Measurements from ENCODE around the gene NHERF2. TPM values are rescaled to one million over a fixed set of nuclear protein-coding genes. Genes with fewer than 3 reads are reported as not detected.
A peak's percentile ranks its signal among the peaks of the same experiment; 100 is the strongest.

Gene NHERF2
- total RNA-seq, 3 donors from 2014 or later, result 54.5 to 65.4 (median 60.0) TPM

GRCh38 chr16:2025251-2025650 lies 1.5 kb upstream of the NHERF2 start:
- ATAC-seq, result no peak
- TF ChIP-seq, protein P1, sequence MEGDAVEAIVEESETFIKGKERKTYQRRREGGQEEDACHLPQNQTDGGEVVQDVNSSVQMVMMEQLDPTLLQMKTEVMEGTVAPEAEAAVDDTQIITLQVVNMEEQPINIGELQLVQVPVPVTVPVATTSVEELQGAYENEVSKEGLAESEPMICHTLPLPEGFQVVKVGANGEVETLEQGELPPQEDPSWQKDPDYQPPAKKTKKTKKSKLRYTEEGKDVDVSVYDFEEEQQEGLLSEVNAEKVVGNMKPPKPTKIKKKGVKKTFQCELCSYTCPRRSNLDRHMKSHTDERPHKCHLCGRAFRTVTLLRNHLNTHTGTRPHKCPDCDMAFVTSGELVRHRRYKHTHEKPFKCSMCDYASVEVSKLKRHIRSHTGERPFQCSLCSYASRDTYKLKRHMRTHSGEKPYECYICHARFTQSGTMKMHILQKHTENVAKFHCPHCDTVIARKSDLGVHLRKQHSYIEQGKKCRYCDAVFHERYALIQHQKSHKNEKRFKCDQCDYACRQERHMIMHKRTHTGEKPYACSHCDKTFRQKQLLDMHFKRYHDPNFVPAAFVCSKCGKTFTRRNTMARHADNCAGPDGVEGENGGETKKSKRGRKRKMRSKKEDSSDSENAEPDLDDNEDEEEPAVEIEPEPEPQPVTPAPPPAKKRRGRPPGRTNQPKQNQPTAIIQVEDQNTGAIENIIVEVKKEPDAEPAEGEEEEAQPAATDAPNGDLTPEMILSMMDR (IDR thresholded peaks at IDR 0.05), result no peak
- DNase-seq, result peak in 2 of 3 donors; percentile 33 to 52
- intact Hi-C loops (cut with DNase I, micrococcal nuclease), result loop anchor here (10.0 kb wide), 2 partner anchors 120 to 130 kb away; partner anchors contain the start of genes RAB26 (in 1 of the 2) and TRAF7 (in 1 of the 2)
- Histone ChIP-seq H3K36me3 (ENCODE audit: low read depth) (no peaks in the 10 kb centered on the region), H3K9me3 (no peaks in the 10 kb centered on the region), H3K4me1 (ENCODE audit: low read depth) (peaks cover 29% of the 10 kb centered on the region), H3K4me3 (no peak overlapping the region)

DNA sequence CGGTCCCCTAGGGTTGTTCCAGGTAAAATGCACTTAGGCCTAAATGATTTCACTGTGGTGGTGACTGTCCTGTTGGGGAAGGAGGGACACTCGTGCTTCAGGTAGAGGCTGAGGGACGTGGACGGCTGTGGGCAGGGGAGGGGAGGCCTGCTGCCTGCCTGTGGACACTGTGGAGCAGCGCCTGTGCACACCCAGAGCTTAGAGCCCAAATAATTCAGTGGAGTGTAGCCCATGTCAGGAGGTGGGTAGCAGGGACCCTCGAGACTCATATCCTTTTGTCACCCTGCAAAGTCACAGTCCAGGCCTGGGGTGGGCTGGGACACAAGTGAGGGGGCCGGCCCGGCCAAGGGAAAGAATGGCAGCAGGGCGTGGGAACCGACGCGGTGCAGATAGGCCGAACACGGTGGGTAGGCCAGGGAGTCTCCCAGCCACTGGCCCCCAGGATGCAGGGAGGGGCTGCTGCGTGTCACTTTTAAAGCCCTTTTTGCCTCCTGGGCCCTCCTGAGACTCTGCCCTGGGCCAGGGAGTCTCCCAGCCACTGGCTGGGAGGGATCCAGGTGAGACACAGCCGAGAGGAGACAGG lies 733 bp upstream of the NHERF2 start:
- intact Hi-C loops (cut with DNase I, micrococcal nuclease), result loop anchor here (10.0 kb wide), 2 partner anchors 119 to 129 kb away; partner anchors contain the start of genes RAB26 (in 1 of the 2) and TRAF7 (in 1 of the 2)
- DNase-seq (peak in 1 of 3 donors; percentile 54), ATAC-seq (no peak)
- TF ChIP-seq, protein P1 (IDR thresholded peaks at IDR 0.05), result no peak
- H3K4me1 ChIP-seq (ENCODE audit: low read depth), result peaks cover 23% of the 10 kb centered on the region
- no peak overlapping the region for H3K4me3 ChIP-seq
- H3K36me3 ChIP-seq (ENCODE audit: low read depth), result no peaks in the 10 kb centered on the region
- H3K9me3 ChIP-seq, result no peaks in the 10 kb centered on the region

GRCh38 chr16:2027024-2028010 lies 615 bp downstream of the NHERF2 start:
- TF ChIP-seq, protein P1 (IDR thresholded peaks at IDR 0.05), result no peak
- Histone ChIP-seq H3K4me3 (peak overlapping the region; percentile 36), H3K9me3 (no peaks in the 10 kb centered on the region), H3K36me3 (ENCODE audit: low read depth) (no peaks in the 10 kb centered on the region), H3K4me1 (ENCODE audit: low read depth) (peaks cover 23% of the 10 kb centered on the region)
- DNase-seq (peak in 2 of 3 donors; percentile 42 to 61), ATAC-seq (peak; percentile 5)
- intact Hi-C loops (cut with DNase I, micrococcal nuclease), result loop anchor here (10.0 kb wide), 2 partner anchors 117 to 127 kb away; partner anchors contain the start of genes RAB26 (in 1 of the 2) and TRAF7 (in 1 of the 2)

DNA sequence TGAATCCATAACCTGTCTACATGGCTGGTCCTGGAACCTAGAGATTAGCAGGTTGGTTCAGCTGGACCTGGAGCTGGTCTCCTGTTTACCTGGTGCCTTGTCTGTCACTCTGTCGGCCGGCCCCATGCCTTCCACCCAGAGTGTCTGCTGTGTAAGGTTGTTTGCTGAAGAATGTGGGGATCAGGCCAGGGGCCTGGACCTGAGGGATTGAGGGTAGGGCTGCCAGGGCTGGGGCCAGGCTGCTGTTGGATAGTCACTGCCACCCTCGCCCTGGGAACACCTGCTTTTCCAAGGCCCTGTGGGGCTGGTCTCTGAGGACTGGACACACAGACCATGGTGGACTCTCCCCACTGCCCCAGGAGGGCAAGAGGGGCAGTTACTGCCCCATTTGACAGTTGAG lies 1.4 kb downstream of the NHERF2 start:
- ATAC-seq, result no peak
- intact Hi-C loops (cut with DNase I, micrococcal nuclease), result loop anchor here (10.0 kb wide), 2 partner anchors 117 to 127 kb away; partner anchors contain the start of genes RAB26 (in 1 of the 2) and TRAF7 (in 1 of the 2)
- peaks cover 15% of the 10 kb centered on the region for H3K4me1 ChIP-seq (ENCODE audit: low read depth)

More for the DNA sequence above, 1.4 kb downstream of the NHERF2 start:
- TF ChIP-seq, protein P1 (IDR thresholded peaks at IDR 0.05), result no peak
- Histone ChIP-seq H3K4me3 (no peak overlapping the region), H3K9me3 (no peaks in the 10 kb centered on the region), H3K36me3 (ENCODE audit: low read depth) (no peaks in the 10 kb centered on the region)
- DNase-seq, result no peak
